HG02970 (cell line): ENCODE measurements around the gene BCKDHB.
"Not testable (repeated sequence)": the region's sequence is repeated elsewhere in the genome, so short reads cannot be mapped to it uniquely, and the experiment has no call there.

Source experiments
- ATAC-seq: cut with Tn5 transposase; IDR thresholded peaks from one replicate; pipeline ENCODE4 v1.9.1; 2021; ENCODE audit warnings: mild to moderate bottlenecking, moderate library complexity, moderate number of reproducible peaks; ENCODE audit not compliant: unreplicated experiment, low FRiP score

The BCKDHB gene

DNA sequence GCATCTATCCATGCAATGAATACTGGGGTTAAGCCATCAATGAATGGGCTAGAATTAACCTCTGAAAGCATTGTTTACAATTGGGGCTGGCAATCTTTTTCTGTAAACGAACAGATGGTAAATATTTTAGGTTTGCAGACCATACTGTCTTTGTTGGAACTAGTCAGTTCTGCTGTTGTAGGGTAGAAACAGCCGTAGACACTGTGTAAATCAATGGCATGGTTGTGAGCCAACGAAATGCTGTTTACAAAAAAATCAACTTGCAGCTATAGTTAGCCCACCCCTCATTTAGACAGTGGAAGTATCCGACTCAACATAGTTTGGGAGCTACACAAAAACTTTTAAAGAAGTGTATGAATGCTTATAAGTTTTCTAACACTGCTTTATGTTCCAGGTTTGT, 91.5 kb downstream of the BCKDHB start:
- ATAC-seq, result no peak

DNA sequence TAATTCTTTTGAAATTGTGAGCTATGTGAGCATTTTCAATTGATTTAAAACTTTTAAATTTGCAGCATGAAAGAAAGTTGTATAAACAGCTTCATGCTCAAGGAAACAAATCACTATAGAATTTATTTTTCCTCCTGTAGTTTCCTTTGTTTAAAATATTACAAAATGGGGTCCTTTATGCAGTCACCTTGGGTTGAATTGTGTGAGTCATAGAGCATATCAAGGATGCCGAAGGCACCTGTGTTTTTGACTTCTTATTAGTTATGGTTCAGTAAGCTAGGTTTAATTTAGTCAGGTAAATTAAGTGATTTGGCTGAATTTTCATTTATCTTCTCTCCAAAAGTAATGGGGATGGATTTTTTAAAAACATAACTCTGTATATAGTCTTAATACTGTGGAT, 96.8 kb downstream of the BCKDHB start:
- ATAC-seq, result no peak

DNA sequence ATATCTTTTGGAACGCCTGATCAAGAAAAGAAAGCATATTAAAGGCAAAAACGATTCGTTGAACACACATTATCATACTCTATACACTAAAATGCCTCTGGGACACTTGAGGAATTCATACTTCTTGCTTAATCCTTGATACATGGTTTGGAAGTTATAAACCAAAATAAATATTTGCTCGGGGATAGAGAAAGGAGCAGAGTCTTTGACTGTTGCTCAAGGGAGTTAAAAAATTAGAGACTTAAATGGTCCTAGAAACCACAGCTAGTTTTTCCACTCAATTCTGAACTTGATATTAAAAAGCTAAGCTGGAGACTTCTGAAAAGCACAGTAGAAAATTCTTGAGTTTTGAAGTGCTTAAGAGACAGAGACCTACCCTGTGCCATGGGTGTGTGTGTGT, 98.9 kb downstream of the BCKDHB start:
- no peak for ATAC-seq

- no peak for ATAC-seq
Observed at GRCh38 chr6:80206758-80207157, 100.3 kb downstream of the BCKDHB start.

- ATAC-seq, result no peak
Observed at GRCh38 chr6:80209430-80209829, 103.0 kb downstream of the BCKDHB start.

- ATAC-seq, result no peak
Observed at GRCh38 chr6:80210618-80211017, 104.1 kb downstream of the BCKDHB start.

- no peak for ATAC-seq
Observed at GRCh38 chr6:80211286-80211685, 104.8 kb downstream of the BCKDHB start.

- not testable (repeated sequence) for ATAC-seq
Observed at GRCh38 chr6:80211890-80212289, 105.4 kb downstream of the BCKDHB start.

DNA sequence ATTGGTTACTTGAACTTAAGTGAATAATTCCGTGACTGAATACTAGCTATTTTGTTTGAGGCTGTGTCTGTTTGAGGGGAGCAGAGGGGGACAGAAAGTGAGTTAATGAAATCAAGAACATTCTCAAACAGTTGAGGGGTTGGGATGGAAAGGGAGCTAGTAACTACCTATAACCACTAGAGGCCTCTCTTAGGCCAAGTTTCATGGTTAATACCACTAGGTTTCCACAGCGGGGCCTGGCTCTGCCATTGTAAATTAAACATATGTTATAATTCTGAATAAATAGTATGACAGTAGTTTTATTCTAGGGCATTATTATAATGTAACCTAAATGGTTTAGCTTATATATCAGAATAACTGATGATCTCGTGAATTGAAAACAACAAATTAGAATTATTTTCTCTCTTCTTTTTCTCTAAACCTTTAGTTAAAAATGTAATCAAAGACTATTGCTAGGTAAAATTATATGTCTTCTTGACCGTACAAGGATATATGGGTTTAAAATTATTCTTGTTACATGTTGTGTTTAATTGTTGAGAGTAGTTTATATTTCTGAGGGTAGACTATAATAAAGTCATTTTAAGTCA, 108.1 kb downstream of the BCKDHB start:
- ATAC-seq, result no peak

GRCh38 chr6:80215063-80215462, 108.6 kb downstream of the BCKDHB start:
- no peak for ATAC-seq

- no peak for ATAC-seq
Observed at GRCh38 chr6:80217794-80218193, 111.3 kb downstream of the BCKDHB start.

DNA sequence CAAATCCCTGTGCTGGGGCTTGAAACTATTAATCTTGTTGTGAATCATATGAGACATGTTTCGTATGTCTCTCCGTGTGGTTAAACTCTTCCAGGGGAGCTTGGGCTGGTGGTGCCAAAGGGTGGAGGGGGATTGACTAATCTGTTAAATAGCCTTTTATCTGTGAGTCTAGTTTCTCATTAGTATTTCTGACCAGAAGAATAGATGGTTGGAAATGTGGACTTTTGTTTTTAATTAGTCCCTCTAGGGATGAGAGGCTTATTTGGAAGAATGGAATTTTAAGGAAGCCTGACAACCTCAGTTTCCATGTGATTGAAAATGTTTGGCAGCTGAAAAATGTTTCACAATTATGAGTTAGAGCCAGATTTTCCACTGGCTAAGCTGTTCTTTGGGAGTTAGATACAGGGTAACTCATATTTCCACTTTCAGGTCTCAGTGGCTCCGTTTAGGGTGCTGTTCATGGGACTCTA, 117.3 kb downstream of the BCKDHB start:
- ATAC-seq, result no peak

- ATAC-seq, result no peak
Observed at GRCh38 chr6:80226151-80226550, 119.7 kb downstream of the BCKDHB start.

- ATAC-seq, result no peak
Observed at GRCh38 chr6:80226699-80227098, 120.2 kb downstream of the BCKDHB start.

DNA sequence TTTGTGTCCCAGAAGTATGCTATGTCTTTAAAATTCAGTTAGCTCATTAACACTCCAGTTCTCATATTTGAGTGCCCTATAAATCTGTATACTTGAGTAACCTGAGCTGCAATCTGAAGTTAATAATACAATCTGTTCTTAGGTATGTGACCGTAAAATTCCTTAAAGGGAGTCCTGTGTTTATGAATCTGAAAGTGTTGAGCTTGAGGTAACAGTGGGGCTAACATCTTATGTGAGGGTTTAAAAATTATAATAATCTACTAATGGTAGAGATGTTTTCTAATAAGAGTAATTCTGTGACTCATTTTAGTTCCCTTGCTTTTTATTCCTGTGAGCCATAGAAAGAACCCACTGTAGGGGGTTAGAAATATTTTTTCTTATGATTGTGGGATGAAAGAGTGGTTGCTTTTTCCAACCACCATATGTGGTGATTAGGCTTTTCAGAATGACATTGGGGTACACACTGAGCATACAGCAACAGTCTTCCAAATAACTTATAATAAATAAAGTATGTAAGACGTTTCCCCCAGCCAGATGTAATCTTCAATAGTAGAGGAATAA, 121.2 kb downstream of the BCKDHB start:
- no peak for ATAC-seq

DNA sequence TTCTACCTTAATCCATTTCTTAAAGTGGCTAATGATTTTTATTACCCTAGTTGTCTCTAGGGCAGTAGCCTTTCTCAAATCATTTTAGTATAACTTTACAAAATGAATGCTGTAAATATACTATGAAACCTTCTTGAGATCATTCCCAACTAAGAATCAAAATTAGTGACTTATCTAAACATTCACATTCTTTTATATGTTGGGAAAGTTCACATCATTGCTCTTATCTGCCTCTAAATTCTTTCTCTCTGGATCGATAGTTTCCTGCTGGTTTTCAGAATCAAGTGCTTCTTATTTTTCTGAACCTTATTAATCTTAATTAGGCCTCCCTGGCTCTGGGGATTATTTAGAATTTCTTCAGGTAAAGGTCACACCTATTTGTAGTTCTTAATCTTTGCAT, 126.8 kb downstream of the BCKDHB start:
- no peak for ATAC-seq

GRCh38 chr6:80233958-80234357, 127.5 kb downstream of the BCKDHB start:
- no peak for ATAC-seq

GRCh38 chr6:80234401-80234800, 127.9 kb downstream of the BCKDHB start:
- ATAC-seq, result no peak

DNA sequence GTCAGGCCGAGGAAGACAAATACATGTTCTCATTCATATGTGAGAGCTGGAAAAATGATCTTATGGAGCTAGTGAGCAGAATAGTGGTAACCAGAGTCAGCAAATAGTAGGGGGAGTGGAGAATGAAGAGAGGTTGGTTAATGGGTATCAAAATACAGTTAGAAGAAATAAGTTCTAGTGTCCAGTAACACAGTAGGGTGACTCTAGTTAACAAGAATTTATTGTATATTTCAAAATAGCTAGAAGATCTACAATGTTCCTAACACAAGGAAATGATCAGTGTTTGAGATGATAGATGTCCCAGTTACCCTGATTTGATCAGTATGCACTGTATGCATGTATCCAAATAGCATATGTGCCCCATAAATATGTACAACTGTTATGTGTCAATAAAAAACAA, 128.4 kb downstream of the BCKDHB start:
- ATAC-seq, result no peak

- ATAC-seq, result no peak
Observed at GRCh38 chr6:80235647-80236046, 129.2 kb downstream of the BCKDHB start.

DNA sequence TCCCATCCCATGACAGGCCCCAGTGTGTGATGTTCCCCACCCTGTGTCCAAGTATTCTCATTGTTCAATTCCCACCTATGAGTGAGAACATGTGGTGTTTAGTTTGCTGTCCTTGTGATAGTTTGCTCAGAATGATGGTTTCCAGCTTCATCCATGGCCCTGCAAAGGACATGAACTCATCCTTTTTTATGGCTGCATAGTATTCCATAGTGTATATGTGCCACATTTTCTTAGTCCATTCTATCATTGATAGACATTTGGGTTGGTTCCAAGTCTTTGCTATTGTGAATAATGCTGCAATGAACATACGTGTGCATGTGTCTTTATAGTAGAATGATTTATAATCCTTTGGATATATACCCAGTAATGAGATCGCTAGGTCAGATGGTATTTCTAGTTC, 132.3 kb downstream of the BCKDHB start:
- ATAC-seq, result not testable (repeated sequence)

GRCh38 chr6:80245043-80245442, 138.6 kb downstream of the BCKDHB start:
- ATAC-seq, result no peak

GRCh38 chr6:80249897-80250296, 143.4 kb downstream of the BCKDHB start:
- ATAC-seq, result no peak
